NCI-H1048 (cell line): Measurements from ENCODE around the gene PTRHD1.
"Not testable (repeated sequence)": the region's sequence is repeated elsewhere in the genome, so short reads cannot be mapped to it uniquely, and the experiment has no call there.

Experiments
- DNase-seq: peaks from one replicate; lab custom pipeline; 2025; lab: John Stamatoyannopoulos, UW

PTRHD1 gene

DNA sequence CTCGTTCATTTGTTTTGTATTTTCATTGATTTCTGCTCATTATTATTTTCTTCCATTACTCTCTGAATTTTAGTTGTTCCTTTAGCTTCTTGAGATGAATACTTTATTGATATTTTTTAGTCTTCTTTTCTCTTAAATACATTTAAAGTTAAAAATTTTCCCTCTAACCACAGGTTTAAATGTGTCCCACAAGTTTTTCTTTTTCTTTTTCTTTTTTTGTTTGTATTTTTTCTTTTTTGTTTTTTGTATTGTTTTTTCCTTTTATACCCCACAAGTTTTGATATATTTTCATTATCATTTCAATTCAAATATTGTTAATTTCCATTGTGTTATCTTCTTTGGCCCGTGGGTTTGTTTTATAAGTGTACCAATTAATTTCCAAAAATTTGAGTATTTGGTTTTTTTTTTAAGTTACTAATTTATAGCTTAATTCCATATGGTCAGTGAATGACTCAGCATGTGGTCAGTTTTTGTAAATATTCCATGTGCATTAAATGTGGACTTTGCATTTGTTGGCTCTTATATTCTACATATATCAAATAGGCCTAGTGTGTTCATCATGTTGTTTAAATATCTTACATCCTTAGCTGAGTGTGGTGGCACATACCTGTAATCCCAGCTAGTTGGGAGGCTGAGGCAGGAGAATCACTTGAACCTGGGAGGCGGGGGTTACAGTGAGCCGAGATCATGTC is 16.3 kb upstream of the PTRHD1 start:
- DNase-seq, result no peak

DNA sequence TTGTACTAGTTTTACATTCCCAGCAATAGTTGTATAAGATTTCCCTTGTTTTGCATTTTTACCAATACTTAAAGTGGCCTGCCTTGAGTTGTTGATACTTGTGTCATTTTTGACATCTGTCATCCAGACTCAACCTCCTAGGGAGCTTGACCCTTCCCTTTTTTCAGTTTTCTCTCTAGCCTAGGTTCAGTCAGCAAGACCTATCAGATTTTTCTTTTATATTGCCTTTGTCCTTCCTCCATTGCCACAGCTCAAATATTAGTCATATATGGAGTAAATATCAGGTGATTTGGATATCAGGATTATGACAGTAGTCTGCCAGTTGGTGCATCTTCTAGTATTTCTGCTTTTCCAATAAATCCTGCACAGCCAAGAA is 13.5 kb upstream of the PTRHD1 start:
- no peak for DNase-seq

- DNase-seq, result not testable (repeated sequence)
Observed at GRCh38 chr2:24805811-24806660, 12.8 kb upstream of the PTRHD1 start.

GRCh38 chr2:24800487-24800886 is 7.3 kb upstream of the PTRHD1 start:
- not testable (repeated sequence) for DNase-seq

- no peak for DNase-seq
Observed at GRCh38 chr2:24797644-24798043, 4.5 kb upstream of the PTRHD1 start.

GRCh38 chr2:24793761-24794435 is 707 bp upstream of the PTRHD1 start:
- no peak for DNase-seq

- no peak for DNase-seq
Observed at GRCh38 chr2:24792542-24792873, 683 bp downstream of the PTRHD1 start.

DNA sequence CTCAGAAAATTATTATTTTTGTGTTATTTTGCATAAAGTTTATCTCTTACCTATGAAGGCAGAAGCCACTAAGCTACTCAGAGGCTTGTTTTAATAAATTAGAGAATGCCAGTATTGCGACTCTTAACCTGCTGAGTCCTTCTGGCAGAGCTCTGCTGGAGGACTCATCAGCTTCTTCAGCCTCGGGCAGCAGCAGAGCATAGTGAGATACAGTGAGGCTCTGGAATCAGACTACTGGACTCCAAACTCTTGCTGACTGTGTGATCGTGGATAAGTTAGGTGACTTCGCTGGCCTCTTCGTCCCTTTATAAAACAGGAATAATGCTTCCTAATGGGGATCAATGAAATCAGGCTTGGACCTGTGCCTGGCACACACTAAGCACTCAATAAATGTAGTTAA is 1.7 kb downstream of the PTRHD1 start:
- no peak for DNase-seq

DNA sequence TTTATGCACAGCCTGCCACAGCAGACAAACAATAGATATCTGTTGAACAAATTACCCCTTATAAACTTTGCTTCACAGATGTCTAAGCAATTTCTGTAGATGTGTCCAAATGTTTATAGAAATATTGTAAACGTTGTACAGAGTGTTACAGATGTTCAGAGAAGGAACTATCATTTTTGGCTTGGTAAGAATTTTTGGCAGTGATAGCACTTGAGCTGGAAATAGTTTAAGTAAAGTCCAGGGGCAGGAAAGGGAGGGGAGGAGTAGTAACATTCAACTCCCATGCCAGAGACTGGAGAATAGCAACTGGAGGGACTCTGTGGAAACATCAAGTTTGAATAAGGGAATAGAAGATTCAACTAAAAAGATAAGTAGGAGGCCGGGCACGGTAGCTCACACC is 4.4 kb downstream of the PTRHD1 start:
- DNase-seq, result no peak

GRCh38 chr2:24787532-24787931 is 5.7 kb downstream of the PTRHD1 start:
- DNase-seq, result no peak

DNA sequence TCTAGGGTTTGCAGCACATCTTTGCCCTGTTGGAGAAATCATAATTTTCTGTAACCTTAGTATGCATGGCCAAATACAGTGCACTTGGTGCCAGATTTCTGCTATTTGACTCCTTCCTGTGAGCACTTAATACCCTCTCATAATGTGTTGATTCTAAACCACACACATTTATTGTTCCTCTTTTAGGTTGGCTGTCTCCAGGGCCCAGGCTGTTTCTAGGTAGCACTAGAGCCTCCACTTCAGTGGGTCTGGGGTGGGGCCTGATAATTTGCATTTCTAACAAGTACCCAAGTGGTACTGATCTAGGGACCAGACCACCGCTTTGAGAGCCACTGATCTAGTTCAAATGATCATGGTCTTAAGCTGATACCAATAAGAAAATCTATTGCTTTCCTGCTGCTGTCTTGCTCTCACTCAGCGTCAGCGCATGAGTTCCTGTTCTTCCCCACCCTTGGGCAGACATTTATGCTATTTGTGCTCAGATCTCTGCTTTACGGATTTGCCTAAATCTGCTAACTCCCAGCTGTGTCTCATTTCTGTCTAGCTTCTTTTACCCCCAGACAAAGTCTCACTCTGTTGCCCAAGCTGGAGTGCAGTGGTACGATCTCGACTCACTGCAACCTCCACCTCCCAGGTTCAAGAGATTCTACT is 7.4 kb downstream of the PTRHD1 start:
- DNase-seq, result no peak

DNA sequence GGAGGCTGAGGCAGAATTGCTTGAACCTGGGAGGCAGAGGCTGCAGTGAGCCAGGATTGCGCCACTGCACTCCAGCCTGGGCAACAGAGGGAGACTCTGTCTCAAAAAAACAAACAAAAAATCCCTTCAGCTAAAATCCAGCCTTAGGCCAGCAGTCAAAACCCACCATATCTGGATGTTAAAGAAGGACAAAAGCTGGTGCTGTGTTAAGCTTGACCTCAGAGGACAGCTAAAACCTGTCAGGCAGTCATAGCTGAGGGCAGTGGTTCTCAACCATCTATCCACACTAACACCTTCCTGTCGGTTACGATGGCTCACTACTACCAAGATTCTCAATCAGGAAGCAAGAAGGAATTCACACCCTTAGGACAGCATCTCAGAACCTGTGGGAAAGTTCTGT is 9.6 kb downstream of the PTRHD1 start:
- DNase-seq, result no peak

DNA sequence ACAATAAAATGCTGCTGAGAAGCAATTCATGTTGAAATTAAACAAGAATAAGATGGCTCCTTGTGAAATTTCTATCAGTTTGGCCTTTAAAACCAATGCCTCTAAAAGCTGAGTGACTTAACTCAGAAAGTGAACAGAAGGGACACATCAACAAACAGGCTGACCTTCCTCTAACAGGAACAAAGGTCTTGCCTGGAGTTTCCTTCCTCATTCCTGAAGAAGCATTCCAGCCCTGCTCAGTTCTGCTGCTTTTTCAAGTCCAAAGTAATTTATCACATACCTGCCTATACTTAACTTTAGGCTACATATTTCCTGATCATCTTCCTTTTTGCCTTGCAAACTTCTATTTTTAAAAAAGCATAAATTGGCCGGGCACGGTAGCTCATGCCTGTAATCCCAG is 14.1 kb downstream of the PTRHD1 start:
- DNase-seq, result no peak

- no peak for DNase-seq
Observed at GRCh38 chr2:24774373-24774772, 18.8 kb downstream of the PTRHD1 start.

- no peak for DNase-seq
Observed at GRCh38 chr2:24771764-24772586, 21.2 kb downstream of the PTRHD1 start.

- no peak for DNase-seq
Observed at GRCh38 chr2:24771061-24771460, 22.1 kb downstream of the PTRHD1 start.

DNA sequence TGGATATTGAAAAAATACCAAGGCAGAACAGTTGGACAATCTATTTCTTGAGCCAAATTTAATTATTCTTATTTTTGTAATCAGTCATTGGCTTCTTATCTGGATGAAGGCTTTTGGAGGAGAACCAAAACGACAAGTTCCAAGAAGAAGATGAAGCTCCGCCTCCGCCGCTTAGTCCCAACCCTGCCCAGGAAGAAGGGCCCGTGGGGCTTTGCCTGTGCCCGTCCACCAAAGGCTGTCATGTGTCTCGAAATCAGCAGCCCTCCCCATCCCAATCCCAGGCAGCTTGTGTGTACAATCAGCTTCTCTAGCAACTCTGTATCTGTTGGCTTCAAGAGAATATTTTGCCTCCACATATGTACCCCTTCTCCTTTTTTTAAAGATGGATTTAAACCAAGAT is 24.6 kb downstream of the PTRHD1 start:
- DNase-seq, result no peak

DNA sequence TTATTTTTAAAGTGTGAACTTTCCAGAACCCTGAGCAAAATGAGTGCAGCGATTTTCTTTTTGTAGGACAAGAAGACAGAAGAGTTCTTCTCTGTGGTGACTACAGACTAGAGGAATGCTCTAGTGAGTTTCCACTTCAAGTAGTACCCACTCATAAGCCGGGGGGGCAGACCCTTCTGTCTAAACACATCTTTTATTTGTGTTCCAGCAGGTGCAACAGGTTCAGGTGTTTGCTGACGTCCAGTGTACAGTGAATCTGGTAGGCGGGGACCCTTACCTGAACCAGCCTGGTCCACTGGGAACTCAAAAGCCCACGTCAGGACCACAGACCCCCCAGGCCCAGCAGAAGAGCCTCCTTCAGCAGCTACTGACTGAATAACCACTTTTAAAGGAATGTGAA is 25.2 kb downstream of the PTRHD1 start:
- DNase-seq, result no peak

DNA sequence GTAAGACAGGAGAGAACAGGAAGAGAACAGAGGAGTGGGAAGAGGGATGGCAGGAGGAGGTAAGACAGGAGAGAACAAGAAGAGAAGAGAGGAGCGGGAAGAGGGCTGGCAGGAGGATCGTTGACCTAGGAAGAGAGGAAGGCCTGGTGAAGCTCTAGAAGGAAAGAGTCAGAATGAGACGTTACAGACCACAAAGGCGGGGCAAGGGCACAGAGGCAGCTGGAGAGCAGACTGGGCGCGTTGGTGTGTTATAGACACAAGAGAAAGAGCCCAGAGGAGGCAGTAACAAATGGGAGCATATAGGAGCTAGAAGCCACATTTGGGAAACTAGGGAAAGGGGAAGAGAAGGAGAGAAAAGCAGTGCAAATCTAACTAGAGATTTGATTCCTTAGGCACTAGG is 26.6 kb downstream of the PTRHD1 start:
- DNase-seq, result no peak

DNA sequence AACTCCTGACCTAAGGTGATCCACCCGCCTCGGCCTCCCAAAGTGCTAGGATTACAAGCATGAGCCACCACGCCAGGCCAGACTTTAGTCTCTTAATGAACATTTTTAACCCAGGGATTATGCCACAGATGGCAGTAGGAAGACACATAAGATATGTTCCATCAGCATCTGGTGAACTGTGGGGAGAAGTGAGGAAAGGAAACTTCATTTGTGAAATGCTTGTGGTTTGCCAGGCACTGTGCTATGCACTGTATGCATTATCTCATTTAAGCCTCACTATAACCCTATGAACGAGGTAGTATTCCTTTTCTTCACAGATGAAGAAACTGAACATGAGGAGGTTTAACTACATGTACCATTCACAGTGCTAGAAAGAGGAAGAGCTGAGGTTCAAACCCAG is 29.3 kb downstream of the PTRHD1 start:
- no peak for DNase-seq

- no peak for DNase-seq
Observed at GRCh38 chr2:24762518-24762917, 30.7 kb downstream of the PTRHD1 start.

DNA sequence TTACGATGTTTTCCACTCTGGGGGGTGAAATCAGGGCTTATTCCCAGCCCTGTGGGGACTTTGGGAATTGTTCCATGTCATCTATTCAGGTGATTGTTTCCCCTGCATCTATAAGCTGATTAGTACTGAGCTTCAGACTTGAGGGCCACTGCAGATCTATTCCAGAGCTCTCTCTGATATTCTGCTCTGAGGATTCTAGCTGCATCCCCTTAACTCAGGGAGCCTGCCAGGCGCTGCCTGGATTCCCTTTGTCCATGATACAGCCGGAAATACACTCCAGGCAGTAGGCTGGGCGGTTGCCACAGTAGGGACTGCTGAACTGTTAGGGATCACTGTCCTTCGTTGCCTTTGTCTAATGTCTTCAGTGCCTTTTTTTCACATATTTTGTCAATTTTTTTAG is 31.3 kb downstream of the PTRHD1 start:
- no peak for DNase-seq
